ENCODE data around the gene ARHGAP44.

ARHGAP44 gene

GRCh38 chr17:13025687-13026086, 236.4 kb downstream of the ARHGAP44 start:
- no peak for DNase-seq (ENCODE audit: low spot score)

GRCh38 chr17:13027246-13027645, 237.9 kb downstream of the ARHGAP44 start:
- no peak for DNase-seq (ENCODE audit: low spot score)

- DNase-seq (ENCODE audit: low spot score), result no peak
Observed at GRCh38 chr17:13029340-13029739, 240.0 kb downstream of the ARHGAP44 start.

- no peak for DNase-seq (ENCODE audit: low spot score)
Observed at GRCh38 chr17:13030056-13030455, 240.8 kb downstream of the ARHGAP44 start.

GRCh38 chr17:13030459-13031300, 241.4 kb downstream of the ARHGAP44 start:
- peak; percentile 73 for DNase-seq (ENCODE audit: low spot score)

GRCh38 chr17:13031718-13032350, 242.5 kb downstream of the ARHGAP44 start:
- DNase-seq (ENCODE audit: low spot score), result peak; percentile 73

GRCh38 chr17:13035420-13035819, 246.1 kb downstream of the ARHGAP44 start:
- DNase-seq (ENCODE audit: low spot score), result no peak

- no peak for DNase-seq (ENCODE audit: low spot score)
Observed at GRCh38 chr17:13036751-13037150, 247.5 kb downstream of the ARHGAP44 start.

- DNase-seq (ENCODE audit: low spot score), result no peak
Observed at GRCh38 chr17:13038931-13039665, 249.8 kb downstream of the ARHGAP44 start.

Measured in hematopoietic multipotent progenitor cell treated with erythropoietin and hydrocortisone succinate and interleukin-3 and kit ligand, for 15 days (in vitro differentiated cells).